HT-29 (cell line): ENCODE results near the gene TUBA4A. TPM values are rescaled to one million over a fixed set of nuclear protein-coding genes. Genes with fewer than 3 reads are reported as not detected.

Experiments
- DNase-seq: peaks from one replicate; pipeline ENCODE4 v3.0.0-alpha.2; 2015; ENCODE audit warnings: low spot score
- total RNA-seq: library from RNA; depleted of rRNA; stranded (reverse); fragments of >200 nt; shearing (Covaris generic); gene quantifications from 2 replicates; pipeline ENCODE4 v1.2.3, GENCODE V29; 2014

Gene TUBA4A
- total RNA-seq, 1 experiment from 2014 or later = 93.8 TPM

DNA sequence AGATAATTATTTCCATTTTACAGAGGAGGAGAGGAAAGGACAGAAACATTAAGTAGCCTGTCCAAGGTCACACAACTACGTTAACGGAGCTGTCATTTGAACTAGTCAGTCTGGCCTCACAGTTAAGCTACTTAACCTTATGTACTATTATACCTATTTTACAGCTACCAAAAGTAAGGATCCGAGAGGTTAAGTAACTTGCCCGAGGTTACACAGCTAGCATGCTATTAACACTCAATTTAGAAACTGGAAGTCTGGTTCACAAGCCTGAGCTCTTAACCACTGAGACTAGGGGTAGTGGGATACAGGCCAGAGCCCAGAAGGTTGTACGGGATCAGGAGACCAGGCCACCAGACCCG lies 8.9 kb downstream of the TUBA4A start:
- DNase-seq = no peak

- DNase-seq = no peak
Observed at GRCh38 chr2:219243291-219243761, 10.4 kb downstream of the TUBA4A start.

GRCh38 chr2:219234331-219234730 lies 19.4 kb downstream of the TUBA4A start:
- no peak for DNase-seq

DNA sequence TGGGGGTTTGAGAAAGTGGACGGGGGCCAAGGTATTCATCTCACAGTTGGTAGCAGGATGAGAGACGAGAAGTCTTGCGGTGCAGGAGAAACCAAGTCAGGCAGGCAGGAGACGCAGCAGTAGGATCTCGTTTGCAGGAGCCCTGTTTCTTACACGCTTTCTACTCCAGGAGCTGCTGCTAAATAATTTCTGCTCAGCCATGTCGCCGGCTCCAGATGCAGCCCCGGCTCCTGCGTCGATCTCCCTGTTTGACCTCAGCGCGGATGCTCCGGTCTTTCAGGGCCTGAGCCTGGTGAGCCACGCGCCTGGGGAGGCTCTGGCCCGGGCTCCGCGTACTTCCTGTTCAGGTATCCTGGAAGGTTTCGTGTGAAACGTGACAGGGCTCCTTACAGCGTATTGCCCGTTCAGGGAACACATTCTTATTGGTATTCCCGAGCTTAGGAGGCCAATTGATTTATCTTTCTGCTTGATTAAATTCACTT lies 23.6 kb downstream of the TUBA4A start:
- DNase-seq = peak; percentile 66

- DNase-seq = peak; percentile 99
Observed at GRCh38 chr2:219229305-219230058, 24.2 kb downstream of the TUBA4A start, which contains the start of the genes ANKZF1 and ATG9A. TSS of gene ANKZF1 (plus strand) at chr2:219229806. CDS start at chr2:219230258, 452 bp downstream. TSS of gene ATG9A (minus strand) at chr2:219229636. CDS start at chr2:219228024, 1,612 bp downstream.

GRCh38 chr2:219228911-219229304 lies 24.8 kb downstream of the TUBA4A start:
- no peak for DNase-seq

- DNase-seq = no peak
Observed at GRCh38 chr2:219228041-219228910, 25.4 kb downstream of the TUBA4A start.

DNA sequence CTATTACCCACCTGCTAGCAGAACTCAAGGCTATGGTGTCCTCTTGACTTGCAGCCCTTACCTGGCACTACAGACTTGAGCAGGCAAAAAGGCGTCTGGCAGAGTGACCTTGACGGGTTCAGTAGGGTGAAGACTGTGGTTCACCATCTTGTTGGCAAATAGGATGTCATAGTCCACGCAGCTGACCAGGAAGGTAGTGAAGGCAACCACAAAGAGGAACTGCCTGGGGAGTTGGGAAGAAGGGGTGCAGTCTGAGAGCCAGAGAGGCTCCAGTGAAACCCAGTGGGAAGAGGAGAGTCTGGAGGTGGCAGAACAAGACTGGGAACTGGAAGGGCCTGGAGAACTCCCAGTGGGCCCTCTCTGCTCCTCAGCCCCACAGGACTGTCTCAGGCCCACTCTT lies 28.4 kb downstream of the TUBA4A start:
- no peak for DNase-seq

GRCh38 chr2:219223831-219224610 lies 29.7 kb downstream of the TUBA4A start:
- DNase-seq = no peak

DNA sequence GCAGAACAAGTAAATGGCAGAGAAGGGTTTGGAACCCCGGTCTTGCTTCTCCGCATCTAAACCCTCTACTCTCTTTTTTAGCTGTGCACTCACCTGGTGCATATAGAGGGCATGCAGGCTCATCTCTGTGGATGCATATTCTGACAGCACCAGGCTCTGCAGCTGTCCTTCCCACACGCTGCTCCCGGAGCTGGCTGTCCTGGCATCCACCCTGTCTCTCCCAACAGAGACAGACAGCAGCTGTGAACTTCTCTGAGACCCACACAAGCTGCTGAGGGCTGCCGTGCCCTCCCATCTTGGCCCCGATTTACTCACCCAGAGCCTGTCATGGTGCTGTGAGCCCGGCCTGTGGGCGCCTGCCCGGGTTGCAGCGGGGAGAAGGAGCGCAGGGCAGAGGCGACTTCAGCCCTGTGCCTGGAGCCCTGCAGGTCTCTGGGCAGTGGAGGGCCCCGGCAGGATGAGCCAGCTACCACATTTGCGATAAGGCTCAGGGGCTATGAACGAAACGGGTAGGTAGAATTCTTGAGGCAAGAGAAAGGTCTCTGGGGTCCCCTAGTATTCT lies 31.7 kb downstream of the TUBA4A start:
- no peak for DNase-seq

DNA sequence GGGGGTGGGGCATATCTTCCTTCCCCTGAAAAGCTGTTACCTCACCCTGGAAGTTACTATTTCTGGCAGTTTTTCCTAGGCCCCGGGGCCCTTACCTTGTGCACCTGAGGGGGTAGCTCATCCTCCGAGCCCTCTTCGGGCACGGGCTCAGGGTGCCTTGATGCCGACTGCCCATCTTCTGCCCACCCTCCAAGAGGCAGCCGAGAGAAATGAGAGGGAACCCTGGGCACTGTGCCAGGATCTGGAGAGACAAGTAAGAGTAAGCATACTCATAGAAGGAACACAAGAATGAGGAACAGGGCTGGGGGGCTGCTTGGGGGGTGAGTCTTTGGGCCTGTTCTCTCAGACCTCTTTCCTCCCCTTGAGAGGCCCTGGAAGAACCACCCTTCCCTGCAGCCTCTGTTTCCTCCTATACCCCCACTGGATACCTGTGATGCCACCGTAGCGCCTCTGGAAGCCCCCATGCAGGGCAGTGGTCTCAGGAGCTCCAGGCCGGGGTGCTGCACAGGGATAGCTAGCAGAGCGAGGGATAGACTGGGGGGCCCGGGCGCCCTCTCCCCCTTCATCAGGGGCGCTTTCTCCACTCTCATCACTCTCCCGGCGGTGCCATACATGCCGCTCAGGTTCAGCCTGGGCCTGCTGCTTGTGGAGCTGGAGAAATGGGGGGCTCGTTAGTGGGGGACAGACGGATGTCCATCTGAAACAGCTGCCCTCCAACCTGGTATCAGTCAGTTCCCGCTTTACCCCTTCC lies 32.9 kb downstream of the TUBA4A start:
- DNase-seq = no peak

- no peak for DNase-seq
Observed at GRCh38 chr2:219219784-219220532, 33.8 kb downstream of the TUBA4A start.

DNA sequence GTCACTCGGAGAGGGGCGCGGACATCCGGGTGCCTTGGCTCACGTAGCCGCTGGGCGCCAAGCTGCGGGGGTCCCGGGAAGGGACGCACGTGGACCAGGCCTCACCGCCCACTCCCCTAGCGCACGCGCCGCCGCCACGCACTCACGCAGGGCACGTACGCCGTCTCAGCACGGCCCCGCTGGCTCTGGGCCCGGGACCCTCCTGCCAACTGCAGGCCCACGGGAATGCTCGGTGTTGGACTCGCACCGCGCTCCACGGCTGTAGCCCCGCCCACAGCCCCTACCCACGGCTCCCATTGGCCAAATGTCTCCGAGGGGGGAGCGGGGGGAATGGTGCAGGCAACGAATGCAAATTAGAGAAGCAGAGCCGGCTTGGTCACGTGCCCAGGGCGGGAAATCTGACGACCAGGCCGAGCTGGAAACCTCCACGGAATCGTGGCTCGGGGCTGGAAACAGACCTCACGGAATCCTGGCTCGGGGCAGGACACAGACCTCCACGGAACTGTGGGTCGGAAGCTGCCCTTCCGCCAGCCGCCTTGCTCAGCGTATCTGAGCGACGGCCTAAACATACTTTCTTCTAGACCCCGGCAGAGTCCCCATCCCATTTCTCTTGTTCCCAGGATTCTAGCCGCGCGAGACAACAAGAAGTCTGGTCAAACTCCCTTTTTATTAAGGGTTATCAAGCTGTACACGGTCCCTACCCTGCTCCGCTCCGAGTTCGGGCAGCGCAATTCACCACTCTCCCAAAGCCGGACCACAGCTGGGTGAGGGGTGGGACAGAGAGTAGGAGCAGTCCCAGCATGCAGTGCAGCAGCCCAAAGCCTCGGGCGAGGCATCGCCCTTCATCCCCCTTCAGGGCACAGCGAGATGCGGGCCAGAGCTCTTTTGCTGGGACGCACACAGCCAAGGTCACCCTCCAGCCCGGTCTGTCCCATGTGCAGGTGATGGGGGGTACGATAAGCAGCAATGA lies 34.7 kb downstream of the TUBA4A start, which contains the start of gene ABCB6:
ABCB6 (minus strand) TSS at position 227 of the 970 bp plus-strand sequence. CDS start 285 bp downstream, outside the sequence.
- peak; percentile 89 for DNase-seq

DNA sequence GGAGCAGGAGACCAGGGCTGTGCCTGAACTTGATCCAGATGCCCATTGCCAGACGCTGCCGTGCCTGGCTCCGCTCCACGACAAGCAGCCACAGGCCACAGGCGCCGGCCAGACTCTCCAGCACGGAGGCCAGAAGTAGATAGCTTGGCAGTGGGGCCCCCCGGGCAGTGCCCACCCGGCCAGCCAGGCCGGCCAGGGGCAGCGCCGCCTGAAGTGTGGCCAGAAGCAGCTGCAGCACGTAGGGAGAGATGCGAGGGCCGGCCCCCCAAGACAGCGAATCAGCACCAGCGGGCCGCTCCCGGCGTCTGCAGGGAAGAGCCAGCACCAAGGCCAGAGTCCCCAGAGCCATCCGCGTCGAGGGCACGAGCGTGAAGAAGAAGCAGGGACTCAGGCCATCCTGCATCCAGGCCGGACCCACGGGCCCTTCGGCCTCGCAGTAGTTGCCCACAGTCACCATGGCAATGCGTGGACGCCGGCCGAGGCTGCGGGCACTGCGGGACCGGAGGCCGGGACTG lies 35.4 kb downstream of the TUBA4A start:
- DNase-seq = peak; percentile 72

GRCh38 chr2:219216535-219216915 lies 37.2 kb downstream of the TUBA4A start:
- DNase-seq = no peak

DNA sequence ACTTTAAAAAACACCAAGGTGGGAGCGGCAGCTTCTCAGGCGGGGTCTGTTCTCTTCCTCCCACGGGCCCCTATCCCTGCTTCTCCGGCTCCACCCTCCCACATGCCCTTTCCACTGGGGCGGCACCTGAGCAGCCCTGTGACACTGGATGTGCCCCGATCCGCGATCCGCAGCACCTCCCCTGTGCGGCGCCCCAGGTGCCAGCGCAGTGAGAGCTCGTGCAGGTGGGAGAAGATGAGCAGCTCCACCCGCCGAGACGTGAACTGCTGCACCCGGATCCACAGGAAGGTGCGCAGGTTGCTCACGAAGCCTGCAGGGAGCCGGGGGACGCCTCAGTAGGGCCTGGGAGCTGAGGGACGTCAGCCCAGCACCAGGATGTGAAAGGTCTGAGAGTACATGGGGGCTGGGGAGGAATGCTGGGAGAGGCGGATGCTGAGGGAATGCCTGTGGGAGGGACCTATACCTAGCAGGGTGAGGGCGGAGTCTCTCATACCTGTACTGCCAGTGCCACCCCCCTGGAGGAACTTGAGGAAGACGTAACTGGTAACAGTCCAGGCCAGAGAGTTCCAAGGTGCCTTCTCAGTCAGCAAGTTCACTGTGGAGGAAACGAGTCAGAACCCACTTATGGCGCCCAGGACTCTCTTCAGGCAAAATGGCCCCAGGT lies 37.7 kb downstream of the TUBA4A start:
- DNase-seq = peak; percentile 76

- DNase-seq = no peak
Observed at GRCh38 chr2:219214786-219215185, 38.9 kb downstream of the TUBA4A start.

- no peak for DNase-seq
Observed at GRCh38 chr2:219214141-219214540, 39.6 kb downstream of the TUBA4A start.
